GM12892 (cell line): ENCODE measurements around the gene FGF10.

ENCODE experiments used
- POLR2A ChIP-seq: IDR thresholded peaks from 2 replicates; pipeline ENCODE4 v1.6.1; 2011; ENCODE audit warnings: low read depth, low read length, control low read depth
- POLR2AphosphoS5 ChIP-seq: IDR thresholded peaks from 2 replicates; pipeline ENCODE4 v1.6.1; 2011; ENCODE audit warnings: low read depth, low read length, control low read depth

- TF ChIP-seq POLR2A (no peak), POLR2AphosphoS5 (no peak)
Observed at GRCh38 chr5:44387921-44388320, 1.3 kb downstream of the FGF10 start.
